Activated CD8-positive, alpha-beta memory T cell treated with anti-CD3 and anti-CD28 coated beads for 24 hours (primary cell): Measurements from ENCODE around the gene CIB1.
A peak's percentile ranks its signal among the peaks of the same experiment; 100 is the strongest.
"Not testable (repeated sequence)": the region's sequence is repeated elsewhere in the genome, so short reads cannot be mapped to it uniquely, and the experiment has no call there.

Source experiments
- DNase-seq: peaks from one replicate; pipeline ENCODE4 v3.0.0-alpha.2; 2020

CIB1 gene

DNA sequence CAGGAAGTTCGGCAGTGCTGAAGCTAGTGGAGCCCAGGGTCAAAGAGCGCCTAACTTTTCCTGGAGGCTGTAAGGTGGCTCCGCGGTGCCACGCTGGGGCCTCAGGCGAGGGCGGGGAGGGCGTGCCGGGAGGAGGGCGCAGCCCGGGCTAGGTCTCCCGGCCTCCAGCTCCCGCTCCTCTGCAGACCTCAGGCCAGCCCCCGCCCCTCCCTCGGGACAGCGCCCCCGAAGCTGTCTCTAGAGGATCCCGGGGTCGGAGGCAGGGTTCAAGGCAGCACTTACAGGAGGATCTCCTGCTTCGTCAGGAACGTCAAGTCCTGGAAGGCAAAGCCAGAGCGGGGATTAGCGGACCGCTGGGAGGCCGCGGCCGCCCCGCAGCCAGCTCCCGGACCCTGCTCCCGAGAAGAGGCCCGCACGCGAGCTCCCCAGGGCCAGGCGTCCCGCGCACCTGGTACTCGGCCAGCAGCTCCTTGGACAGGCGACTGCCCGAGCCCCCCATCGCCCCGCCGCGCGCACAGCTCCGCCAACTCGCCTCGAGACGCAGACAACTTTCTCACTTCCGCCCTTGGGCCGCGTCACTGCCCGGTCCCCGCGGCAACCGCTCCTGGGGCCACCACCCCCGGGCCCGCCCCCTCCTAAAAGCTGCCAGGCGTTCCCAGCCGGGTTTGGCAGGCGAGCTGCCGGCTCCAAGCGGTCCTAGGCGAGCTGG is at the start of gene CIB1:
Gene CIB1 (minus strand): TSS at position 555 of the 709 bp plus-strand sequence. CDS start 56 bp downstream, at position 499.
- DNase-seq = peak; percentile 97

DNA sequence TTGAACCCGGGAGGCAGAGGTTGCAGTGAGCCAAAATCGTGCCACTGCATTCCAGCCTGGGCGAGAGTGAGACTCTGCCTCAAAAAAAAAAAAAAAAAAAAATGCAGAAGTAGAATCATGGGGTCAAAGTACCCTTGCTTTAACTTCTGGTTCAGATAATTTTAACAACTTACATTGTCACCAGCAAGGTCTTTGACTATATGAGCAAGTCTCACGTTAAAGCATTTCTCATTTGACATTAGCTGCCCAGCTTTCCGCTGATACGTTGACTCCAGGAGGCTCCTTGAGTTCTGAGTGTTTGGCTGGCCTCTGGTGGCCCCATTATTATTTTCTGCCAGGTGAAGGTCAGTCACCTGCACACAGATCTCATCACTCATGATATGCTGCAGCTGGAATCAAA is 47.9 kb upstream of the CIB1 start:
- DNase-seq = not testable (repeated sequence)

GRCh38 chr15:90280743-90281142 is 47.0 kb upstream of the CIB1 start:
- DNase-seq = not testable (repeated sequence)

GRCh38 chr15:90278467-90278866 is 44.7 kb upstream of the CIB1 start:
- DNase-seq = peak; percentile 21

DNA sequence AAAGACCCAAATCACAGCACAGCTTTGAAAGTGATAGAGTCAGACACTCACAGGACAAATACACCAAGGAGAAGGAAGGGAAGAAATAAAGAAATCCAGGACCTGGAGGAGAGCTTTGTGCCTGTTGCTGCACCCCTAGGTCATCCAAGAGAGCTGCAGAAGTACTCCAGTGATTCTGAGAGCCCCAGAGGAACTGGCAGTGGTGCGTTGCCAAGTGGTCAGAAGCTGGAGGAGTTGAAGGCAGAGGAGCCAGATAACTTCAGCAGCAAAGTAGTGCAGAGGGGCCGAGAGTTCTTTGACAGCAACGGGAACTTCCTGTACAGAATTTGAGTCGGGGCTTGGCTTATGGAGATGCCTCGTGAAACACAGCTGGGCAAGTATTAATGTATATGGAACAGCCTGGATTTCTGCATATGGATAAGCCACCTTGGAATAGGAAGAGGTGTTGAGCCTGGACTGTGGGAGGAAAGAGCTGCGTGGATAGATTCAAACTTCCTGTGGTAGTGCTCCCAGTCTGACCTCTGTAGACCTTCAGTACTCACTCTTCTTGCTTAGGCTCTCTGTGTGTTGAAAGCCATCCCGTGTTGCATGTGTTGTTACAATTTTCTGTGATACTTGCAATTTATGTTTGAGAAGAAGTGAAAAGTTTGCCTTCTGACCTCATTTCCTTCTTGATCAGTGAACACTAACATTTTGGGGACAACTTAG is 37.9 kb upstream of the CIB1 start:
- no peak for DNase-seq

- no peak for DNase-seq
These were observed 36.9 kb upstream of the CIB1 start for GRCh38 chr15:90270502-90271150.

GRCh38 chr15:90268415-90268814 is 34.7 kb upstream of the CIB1 start:
- no peak for DNase-seq

DNA sequence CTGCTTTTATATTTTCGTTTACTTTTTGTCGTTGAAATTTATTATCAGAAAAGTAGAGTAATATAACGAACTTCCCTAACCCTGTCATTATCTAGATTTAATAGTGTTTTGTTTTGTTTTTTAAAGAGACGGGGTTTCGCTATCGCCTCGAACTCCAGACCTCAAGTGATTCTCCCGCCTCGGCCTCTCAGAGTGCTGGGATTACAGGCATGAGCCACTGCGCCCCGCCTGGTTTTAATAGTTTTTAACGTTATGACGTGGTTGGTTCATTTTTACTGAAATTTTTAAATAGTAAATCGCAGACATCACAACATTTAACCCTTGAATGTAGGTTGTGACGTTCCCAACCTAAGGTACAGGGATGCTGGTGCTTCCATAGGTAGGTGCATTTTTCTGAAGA is 32.7 kb upstream of the CIB1 start:
- no peak for DNase-seq

GRCh38 chr15:90266061-90266431 is 32.3 kb upstream of the CIB1 start:
- no peak for DNase-seq

- peak; percentile 96 for DNase-seq
These were observed 31.7 kb upstream of the CIB1 start, which contains the start of gene NGRN for GRCh38 chr15:90265271-90266060. Gene NGRN (plus strand): TSS chr15:90265672. CDS start chr15:90265713, 41 bp downstream.

GRCh38 chr15:90264671-90265070 is 30.9 kb upstream of the CIB1 start:
- DNase-seq = peak; percentile 66

DNA sequence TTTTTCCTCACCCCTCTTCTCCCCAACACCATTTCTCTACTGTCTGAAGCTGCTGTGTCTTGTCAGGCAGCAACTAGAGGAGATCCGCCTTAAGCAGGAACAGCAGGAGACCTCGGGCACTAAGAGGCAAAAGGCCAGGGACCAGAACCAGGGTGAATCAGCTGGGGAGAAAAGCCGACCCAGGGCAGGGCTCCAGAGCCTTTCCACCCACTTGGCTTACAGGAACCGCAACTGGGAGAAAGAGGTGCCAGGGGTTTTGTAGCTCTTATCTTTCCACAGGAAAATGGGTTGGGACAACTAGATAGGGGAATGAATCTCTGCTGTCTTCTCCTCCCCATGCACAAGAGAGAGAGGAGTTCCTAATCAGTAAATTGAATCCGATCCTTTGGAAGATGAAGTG is 28.7 kb upstream of the CIB1 start:
- DNase-seq = no peak

DNA sequence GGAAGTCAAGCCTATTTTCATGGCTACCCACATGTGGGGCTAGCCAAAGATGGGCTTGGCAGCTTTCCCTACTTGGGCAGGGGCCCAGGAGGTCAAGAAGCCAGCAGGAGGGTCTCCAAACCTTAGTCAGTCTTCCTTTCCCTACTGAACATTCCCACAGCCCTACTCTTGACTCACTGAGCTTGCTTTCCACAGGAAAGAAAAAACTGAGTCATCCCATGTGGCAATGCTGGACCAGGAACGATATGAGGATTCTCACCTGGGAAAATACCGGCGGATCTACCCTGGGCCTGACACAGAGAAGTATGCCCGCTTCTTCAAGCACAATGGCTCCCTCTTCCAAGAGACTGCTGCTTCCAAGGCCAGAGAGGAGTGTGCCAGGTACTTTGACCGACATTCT is 28.1 kb upstream of the CIB1 start:
- no peak for DNase-seq

GRCh38 chr15:90260731-90261130 is 27.0 kb upstream of the CIB1 start:
- DNase-seq = not testable (repeated sequence)

GRCh38 chr15:90259524-90259923 is 25.8 kb upstream of the CIB1 start:
- DNase-seq = no peak

GRCh38 chr15:90257776-90258175 is 24.0 kb upstream of the CIB1 start:
- DNase-seq = no peak

- peak; percentile 86 for DNase-seq
These were observed 15.6 kb upstream of the CIB1 start, which contains the start of gene TTLL13 for GRCh38 chr15:90249203-90249863. Gene TTLL13 (plus strand): TSS chr15:90249556. CDS start chr15:90250631, 1,075 bp downstream.

GRCh38 chr15:90248789-90249202 is 15.1 kb upstream of the CIB1 start:
- DNase-seq = no peak

- no peak for DNase-seq
These were observed 10.3 kb upstream of the CIB1 start for GRCh38 chr15:90243943-90244639.

DNA sequence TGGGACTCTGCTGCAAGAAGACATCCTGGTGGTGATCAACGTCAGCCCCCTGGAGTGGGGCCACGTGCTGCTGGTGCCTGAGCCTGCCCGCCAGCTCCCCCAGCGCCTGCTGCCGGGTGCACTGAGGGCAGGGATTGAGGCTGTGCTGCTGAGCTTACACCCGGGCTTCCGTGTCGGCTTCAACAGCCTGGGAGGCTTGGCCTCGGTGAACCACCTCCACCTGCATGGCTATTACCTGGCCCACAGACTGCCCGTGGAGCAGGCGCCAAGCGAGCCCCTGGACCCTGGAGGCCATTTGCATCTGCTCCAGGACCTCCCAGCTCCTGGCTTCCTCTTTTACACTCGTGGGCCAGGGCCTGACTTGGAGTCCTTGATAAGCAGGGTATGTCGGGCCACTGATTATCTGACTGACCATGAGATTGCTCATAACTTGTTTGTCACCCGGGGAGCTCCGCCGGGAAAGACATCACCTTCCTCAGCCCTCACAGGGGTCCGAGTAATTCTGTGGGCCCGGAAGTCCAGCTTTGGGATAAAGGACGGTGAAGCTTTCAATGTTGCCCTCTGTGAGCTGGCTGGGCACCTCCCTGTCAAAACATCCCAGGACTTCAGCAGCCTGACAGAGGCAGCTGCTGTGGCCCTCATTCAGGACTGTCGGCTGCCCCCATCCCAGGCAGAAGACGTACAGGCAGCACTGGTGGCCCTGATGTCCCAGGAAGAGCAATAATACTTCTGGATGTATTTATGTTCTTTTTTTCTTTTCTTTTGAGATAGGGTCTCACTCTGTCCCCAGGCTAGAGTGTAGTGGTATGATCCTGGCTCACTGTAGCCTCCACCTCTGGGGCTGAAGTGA is 7.8 kb upstream of the CIB1 start:
- DNase-seq = no peak

GRCh38 chr15:90240856-90241255 is 7.1 kb upstream of the CIB1 start:
- no peak for DNase-seq
